ENCODE measurements around the gene C15orf39. TPM values are rescaled to one million over a fixed set of nuclear protein-coding genes. Genes with fewer than 3 reads are reported as not detected.
"Not testable (repeated sequence)": the region's sequence is repeated elsewhere in the genome, so short reads cannot be mapped to it uniquely, and the experiment has no call there.

The C15orf39 gene
- total RNA-seq, 1 experiment from 2014 or later, result 22.7 TPM

- H3K4me1 ChIP-seq (replicated peaks), result peaks cover 38% of the 10 kb centered on the region
- DNase-seq (ENCODE audit: low read depth in 1 of 2, low spot score in 2 of 2), result not testable (repeated sequence)
Measured at GRCh38 chr15:75166489-75167063, 35.1 kb upstream of the C15orf39 start.

DNA sequence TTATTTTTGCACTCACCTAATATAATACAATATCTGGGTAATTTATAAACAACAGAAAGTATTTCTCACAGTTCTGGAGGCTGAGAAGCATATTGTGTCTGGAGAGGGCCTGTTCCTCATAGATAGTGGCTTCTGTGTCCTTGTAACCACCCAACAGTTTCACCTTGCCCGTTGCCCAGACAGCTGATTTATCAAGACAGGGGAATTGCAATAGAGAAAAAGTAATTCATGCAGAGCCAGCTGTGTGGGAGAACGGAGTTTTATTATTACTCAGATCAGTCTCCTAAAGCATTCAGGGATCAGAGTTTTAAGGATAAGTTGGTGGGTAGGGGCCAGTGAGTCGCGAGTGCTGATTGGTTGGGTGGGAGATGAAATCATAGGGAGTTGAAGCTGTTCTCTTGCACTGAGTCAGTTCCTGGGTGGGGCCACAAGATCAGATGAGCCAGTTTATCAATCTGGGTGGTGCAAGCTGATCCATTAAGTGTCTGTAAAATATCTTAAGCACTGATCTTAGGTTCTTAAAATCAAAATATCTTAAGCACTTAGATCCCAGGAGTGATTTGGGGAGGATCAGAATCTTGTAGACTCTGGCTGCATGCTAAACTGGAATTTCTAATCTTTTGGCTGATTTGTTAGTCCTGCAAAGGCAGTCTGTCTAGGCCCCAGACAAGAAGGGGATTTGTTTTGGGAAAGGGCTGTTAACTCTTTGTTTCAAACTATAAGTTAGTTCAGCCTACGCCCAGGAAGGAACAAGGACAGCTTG is 33.9 kb upstream of the C15orf39 start:
- Histone ChIP-seq H3K27ac (peak overlapping the region; percentile 15), H3K36me3 (no peaks in the 10 kb centered on the region), H3K4me1 (replicated peaks) (peaks cover 49% of the 10 kb centered on the region), H3K9me3 (replicated peaks) (no peaks in the 10 kb centered on the region), H3K27me3 (replicated peaks) (no peaks in the 10 kb centered on the region), H3K4me3 (no peak overlapping the region)
- peak; percentile 29 to 64 for DNase-seq (ENCODE audit: low read depth in 1 of 2, low spot score in 2 of 2)

More at GRCh38 chr15:75166489-75167063, 35.1 kb upstream of the C15orf39 start:
- H3K27ac ChIP-seq; H3K27me3 ChIP-seq (replicated peaks); H3K36me3 ChIP-seq; H3K4me3 ChIP-seq; H3K9me3 ChIP-seq (replicated peaks): not testable (repeated sequence)

DNA sequence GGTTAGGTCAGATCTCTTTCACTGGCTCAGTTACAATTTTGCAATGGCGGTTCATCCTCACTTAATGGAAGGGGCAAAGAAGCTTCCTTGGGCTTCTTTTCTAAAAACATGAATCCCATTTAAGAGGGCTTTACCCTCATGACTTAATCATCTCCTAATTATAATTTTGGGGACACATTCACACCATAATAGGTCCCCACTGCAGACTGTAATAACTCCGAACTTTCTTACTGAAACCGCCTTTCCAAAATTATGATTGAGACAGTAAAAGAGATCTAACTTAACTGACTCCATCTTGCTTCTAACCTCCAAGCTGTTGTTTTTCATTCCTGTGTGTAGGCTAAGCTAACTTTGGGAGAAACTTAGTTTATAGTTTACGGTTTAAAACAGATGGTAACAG is 33.3 kb upstream of the C15orf39 start:
- no peaks in the 10 kb centered on the region for H3K9me3 ChIP-seq (replicated peaks)
- H3K4me3 ChIP-seq, result no peak overlapping the region
- no peaks in the 10 kb centered on the region for H3K27me3 ChIP-seq (replicated peaks)
- H3K36me3 ChIP-seq, result no peaks in the 10 kb centered on the region
- H3K4me1 ChIP-seq (replicated peaks), result peaks cover 50% of the 10 kb centered on the region
- DNase-seq (ENCODE audit: low read depth in 1 of 2, low spot score in 2 of 2), result no peak
- H3K27ac ChIP-seq, result peak overlapping the region; percentile 15

DNA sequence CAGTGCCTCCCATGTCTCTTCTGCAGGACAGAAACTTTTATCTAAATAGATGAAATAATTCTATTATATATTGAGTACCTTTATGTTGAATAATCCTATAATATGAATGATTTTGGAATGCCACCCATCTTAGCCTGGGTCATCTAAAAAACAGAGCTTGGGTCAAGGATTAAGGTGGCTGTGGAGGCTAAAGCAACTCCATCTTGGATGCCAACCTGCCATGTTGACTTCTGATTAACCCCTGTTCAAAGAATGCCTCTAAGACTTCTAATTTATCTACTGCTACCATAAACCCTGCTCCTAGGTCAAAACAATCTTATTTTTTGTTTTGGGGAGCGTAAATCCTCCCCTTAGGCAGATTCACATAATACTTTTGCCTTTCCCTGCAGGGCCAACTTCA is 31.5 kb upstream of the C15orf39 start:
- Histone ChIP-seq H3K9me3 (replicated peaks) (no peaks in the 10 kb centered on the region), H3K27ac (no peak overlapping the region), H3K36me3 (no peaks in the 10 kb centered on the region), H3K4me3 (no peak overlapping the region), H3K4me1 (replicated peaks) (peaks cover 50% of the 10 kb centered on the region), H3K27me3 (replicated peaks) (no peaks in the 10 kb centered on the region)
- no peak for DNase-seq (ENCODE audit: low read depth in 1 of 2, low spot score in 2 of 2)

DNA sequence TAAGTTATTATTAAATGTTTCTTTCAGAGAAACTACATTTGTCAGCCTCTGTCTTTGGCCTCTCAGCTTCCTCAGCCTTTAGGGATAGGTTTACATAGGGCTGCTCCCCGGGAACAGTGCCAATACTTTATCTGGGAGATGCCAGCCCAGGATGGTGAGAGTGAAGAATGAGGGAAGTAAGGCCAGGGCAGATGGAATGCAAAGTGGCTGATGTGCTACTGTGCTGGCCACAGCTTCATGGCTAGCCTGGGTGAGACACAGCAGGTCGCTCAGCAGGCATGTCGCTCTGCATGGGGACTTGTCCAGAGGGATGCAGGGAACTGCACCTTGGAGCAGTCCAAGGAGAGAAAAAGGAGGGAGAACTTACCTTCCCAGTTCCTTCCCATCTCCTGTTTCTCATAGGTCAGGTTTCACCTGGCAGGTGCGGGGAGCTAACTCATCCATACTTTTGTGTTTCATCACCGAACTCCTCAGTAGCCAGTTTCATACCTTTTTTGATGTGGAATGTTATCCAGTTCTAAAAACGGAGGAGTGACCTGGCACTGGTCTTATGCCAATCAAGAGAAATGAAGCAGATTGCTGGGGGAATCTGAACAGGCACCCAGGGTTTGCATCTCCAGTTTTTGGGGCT is 30.9 kb upstream of the C15orf39 start:
- DNase-seq (ENCODE audit: low read depth in 1 of 2, low spot score in 2 of 2), result no peak
- peak overlapping the region; percentile 42 for H3K27ac ChIP-seq
- no peak overlapping the region for H3K4me3 ChIP-seq
- peaks cover 54% of the 10 kb centered on the region for H3K4me1 ChIP-seq (replicated peaks)
- no peaks in the 10 kb centered on the region for H3K27me3 ChIP-seq (replicated peaks)
- no peaks in the 10 kb centered on the region for H3K9me3 ChIP-seq (replicated peaks)
- H3K36me3 ChIP-seq, result no peaks in the 10 kb centered on the region

GRCh38 chr15:75171408-75171807 is 30.3 kb upstream of the C15orf39 start:
- no peak overlapping the region for H3K4me3 ChIP-seq
- H3K36me3 ChIP-seq, result no peaks in the 10 kb centered on the region
- DNase-seq (ENCODE audit: low read depth in 1 of 2, low spot score in 2 of 2), result peak; percentile 77 to 80
- H3K4me1 ChIP-seq (replicated peaks), result peaks cover 52% of the 10 kb centered on the region
- peak overlapping the region; percentile 42 for H3K27ac ChIP-seq
- H3K27me3 ChIP-seq (replicated peaks), result no peaks in the 10 kb centered on the region
- H3K9me3 ChIP-seq (replicated peaks), result no peaks in the 10 kb centered on the region

DNA sequence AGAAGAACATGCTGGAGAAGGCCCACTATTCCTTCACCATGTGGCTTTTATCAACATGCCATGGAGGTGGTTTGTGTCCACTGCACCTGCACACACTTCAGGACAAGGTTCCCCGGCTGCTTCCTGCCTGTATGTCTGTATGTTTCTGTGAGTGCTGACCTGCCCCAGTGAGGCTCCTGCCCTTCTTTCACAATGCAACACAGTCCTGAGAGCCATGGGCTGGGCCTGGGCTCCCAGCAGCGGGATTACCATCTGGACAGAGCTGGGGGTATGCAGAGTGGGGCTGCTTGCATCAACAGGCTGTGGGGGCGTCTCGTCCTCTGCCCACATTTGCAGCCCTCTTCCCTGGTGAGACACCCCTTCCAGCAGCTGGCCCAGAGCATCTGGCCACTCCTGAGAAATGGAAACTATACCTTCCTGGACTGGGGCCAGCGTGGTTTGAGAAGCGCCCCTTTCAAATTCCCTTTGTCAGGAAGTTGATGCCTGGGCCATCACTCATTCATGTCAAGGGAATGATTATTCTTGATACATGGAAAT is 29.3 kb upstream of the C15orf39 start:
- H3K4me3 ChIP-seq, result no peak overlapping the region
- H3K27me3 ChIP-seq (replicated peaks), result no peaks in the 10 kb centered on the region
- H3K9me3 ChIP-seq (replicated peaks), result no peaks in the 10 kb centered on the region
- DNase-seq (ENCODE audit: low read depth in 1 of 2, low spot score in 2 of 2), result no peak
- peaks cover 42% of the 10 kb centered on the region for H3K4me1 ChIP-seq (replicated peaks)
- H3K36me3 ChIP-seq, result no peaks in the 10 kb centered on the region
- H3K27ac ChIP-seq, result no peak overlapping the region

DNA sequence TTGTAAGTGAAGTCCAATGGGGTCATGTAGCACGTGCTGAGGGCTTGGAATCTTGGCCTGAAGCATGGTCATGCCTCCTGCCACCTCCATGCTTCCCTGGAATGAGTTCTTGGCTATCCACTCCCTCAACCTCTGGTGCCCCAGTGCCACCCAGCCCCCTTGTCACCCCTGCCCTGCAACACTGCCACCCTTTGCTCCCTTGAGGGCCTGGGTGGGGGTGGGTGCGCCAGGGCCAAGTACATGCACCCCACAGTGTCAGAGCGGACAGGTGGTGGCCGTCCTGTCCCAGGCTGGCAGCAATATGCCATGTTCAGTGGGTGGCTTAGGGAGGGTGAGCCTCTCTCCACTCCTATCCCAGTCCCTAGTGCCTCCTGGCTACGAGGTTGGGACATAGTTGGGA is 27.6 kb upstream of the C15orf39 start:
- Histone ChIP-seq H3K4me3 (no peak overlapping the region), H3K9me3 (replicated peaks) (no peaks in the 10 kb centered on the region), H3K27me3 (replicated peaks) (no peaks in the 10 kb centered on the region), H3K4me1 (replicated peaks) (peaks cover 31% of the 10 kb centered on the region), H3K27ac (no peak overlapping the region), H3K36me3 (no peaks in the 10 kb centered on the region)
- DNase-seq (ENCODE audit: low read depth in 1 of 2, low spot score in 2 of 2), result no peak

- peaks cover 31% of the 10 kb centered on the region for H3K4me1 ChIP-seq (replicated peaks)
- H3K4me3 ChIP-seq, result no peak overlapping the region
- no peak for DNase-seq (ENCODE audit: low read depth in 1 of 2, low spot score in 2 of 2)
- no peaks in the 10 kb centered on the region for H3K9me3 ChIP-seq (replicated peaks)
- H3K36me3 ChIP-seq, result no peaks in the 10 kb centered on the region
- no peak overlapping the region for H3K27ac ChIP-seq
- 0 out of 2 replicates have a peak, but pooled peaks cover under 1% of the 10 kb centered on the region for H3K27me3 ChIP-seq (replicated peaks)
Measured at GRCh38 chr15:75174729-75175128, 27.0 kb upstream of the C15orf39 start.

- H3K9me3 ChIP-seq (replicated peaks), result no peaks in the 10 kb centered on the region
- H3K4me1 ChIP-seq (replicated peaks), result peaks cover 19% of the 10 kb centered on the region
- no peak for DNase-seq (ENCODE audit: low read depth in 1 of 2, low spot score in 2 of 2)
- no peak overlapping the region for H3K4me3 ChIP-seq
- 0 out of 2 replicates have a peak, but pooled peaks cover 4% of the 10 kb centered on the region for H3K27me3 ChIP-seq (replicated peaks)
- no peak overlapping the region for H3K27ac ChIP-seq
- H3K36me3 ChIP-seq, result no peaks in the 10 kb centered on the region
Measured at GRCh38 chr15:75176396-75176761, 25.3 kb upstream of the C15orf39 start.

DNA sequence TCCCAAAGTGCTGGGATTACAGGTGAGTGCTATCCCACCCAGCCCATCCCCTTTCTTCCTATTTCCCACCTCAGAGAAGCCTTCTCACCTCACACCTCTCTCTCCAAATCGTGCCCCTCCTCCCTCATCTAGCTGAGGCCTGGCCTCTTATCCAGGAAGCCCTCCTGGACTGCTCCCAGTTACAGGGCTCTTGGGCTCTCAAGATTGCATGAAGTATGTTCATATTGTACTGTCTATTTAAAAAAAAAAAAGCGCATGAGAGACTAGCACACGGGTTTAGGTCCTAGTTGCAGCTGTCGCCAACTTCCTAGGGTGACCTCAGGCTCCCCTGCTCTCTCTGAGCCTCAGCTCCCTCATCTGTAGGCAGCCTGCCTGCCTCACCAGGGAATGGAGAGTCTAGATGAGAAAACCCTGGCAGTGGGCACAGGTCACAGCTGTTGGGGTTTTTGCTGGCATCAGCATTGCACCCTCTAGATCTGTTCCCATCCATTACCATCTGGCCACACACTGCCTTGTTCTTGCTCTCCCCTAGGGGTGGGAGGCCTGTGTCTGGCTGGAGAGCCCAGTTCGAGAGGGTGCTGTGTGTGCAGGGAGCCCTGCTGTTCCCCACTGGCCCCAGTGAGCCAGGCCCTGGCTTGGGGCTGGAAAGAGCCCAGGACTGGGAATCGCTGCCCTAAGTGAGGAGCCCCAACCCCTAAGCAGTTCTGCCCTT is 24.2 kb upstream of the C15orf39 start:
- Histone ChIP-seq H3K27ac (no peak overlapping the region), H3K9me3 (replicated peaks) (no peaks in the 10 kb centered on the region), H3K36me3 (no peaks in the 10 kb centered on the region), H3K4me3 (no peak overlapping the region), H3K4me1 (replicated peaks) (peaks cover 8% of the 10 kb centered on the region), H3K27me3 (replicated peaks) (0 out of 2 replicates have a peak, but pooled peaks cover 4% of the 10 kb centered on the region)
- no peak for DNase-seq (ENCODE audit: low read depth in 1 of 2, low spot score in 2 of 2)

DNA sequence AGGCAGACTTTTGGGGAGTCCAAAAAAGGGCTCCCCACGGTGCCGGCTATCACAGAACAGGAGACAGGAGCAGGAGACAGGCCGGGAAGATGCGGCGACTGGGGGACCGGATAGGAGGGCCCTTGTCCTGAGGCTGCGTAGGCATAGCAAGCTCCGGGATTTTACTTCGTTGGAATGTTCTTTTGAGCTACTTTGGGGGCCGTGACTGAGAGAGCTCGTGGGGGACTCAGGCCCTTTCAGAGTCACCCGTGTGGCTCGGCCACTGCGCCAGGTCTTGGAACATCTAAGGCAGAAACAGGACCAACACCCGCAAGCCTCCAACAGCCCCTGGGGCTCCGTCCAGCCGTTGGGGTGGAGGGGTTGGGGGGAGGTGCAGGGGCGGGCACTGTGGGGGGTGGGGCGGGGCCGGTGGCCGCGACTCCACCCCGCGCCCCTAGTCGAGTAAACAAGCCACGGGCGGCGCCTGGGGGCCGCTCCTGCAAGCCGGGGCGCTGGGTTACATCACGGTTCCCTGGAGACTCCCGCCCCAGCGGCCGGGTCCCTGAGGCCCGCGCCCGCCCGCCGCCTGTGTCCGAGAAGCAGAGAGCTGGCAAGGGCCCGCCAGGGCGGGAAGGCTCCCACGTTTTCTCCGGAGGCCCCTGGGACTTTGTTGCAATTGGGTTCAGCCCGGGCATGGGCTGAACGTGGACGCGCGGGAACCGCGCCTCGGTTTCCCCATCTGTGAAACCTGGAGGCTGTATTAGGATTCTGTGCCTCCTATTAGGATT is 23.3 kb upstream of the C15orf39 start:
- Histone ChIP-seq H3K27me3 (replicated peaks) (0 out of 2 replicates have a peak, but pooled peaks cover 4% of the 10 kb centered on the region), H3K9me3 (replicated peaks) (no peaks in the 10 kb centered on the region), H3K27ac (no peak overlapping the region), H3K4me3 (no peak overlapping the region), H3K4me1 (replicated peaks) (peaks cover 5% of the 10 kb centered on the region; the same call in 1 of the 2 replicates), H3K36me3 (no peaks in the 10 kb centered on the region)
- peak in 1 of 2 experiments; percentile 40 for DNase-seq (ENCODE audit: low read depth in 1 of 2, low spot score in 2 of 2)
